ENCODE results near the gene TSHZ3. TPM values are rescaled to one million over a fixed set of nuclear protein-coding genes. Genes with fewer than 3 reads are reported as not detected.

Gene TSHZ3
- total RNA-seq, 1 experiment from 2014 or later = 3.2 TPM

DNA sequence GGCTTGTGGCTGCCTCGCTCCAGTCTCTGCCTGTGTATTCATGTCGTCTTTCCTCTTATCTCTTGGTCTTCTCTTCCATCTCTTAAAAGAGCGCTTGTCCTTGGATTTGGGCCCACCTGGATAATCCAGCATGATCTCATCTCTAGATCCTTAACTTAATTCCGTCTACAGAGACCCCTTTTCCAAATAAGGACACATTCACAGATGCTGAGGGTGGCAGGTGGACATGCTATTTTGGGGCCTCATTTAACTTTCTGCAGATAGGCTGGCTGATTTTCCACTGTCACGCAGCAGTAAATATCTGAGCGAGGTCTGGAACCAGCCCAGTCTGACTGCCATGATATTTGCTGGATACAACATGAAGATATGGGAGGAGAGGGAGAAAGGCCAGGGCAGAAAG, 41.5 kb upstream of the TSHZ3 start:
- 0 out of 5 replicates have a peak, but pooled peaks cover 0 to 2% of the 10 kb centered on the region in 2 experiments for H3K9me3 Mint-ChIP-seq
- Histone ChIP-seq H3K79me2 (ENCODE audit: insufficient read depth, low read length) (no peaks in the 10 kb centered on the region), H3K4me1 (ENCODE audit: insufficient read depth, low read length) (peaks cover 2% of the 10 kb centered on the region; the same call in 1 of the 2 replicates), H2BK15ac (ENCODE audit: low read depth, low read length) (no peak overlapping the region), H4K8ac (replicated peaks; ENCODE audit: insufficient read length, low read depth, low read length) (no peak overlapping the region), H4K5ac (ENCODE audit: insufficient read length, low read depth, low read length) (no peak overlapping the region), H3K23me2 (ENCODE audit: insufficient read length, low read depth, low read length, poor library complexity, severe bottlenecking) (no peaks in the 10 kb centered on the region), H2BK5ac (ENCODE audit: insufficient read length, low read length) (no peak overlapping the region), H3T11ph (ENCODE audit: low read length) (no peak overlapping the region), H2BK12ac (ENCODE audit: insufficient read length, low read depth, low read length) (no peak overlapping the region), H3K4me2 (ENCODE audit: insufficient read depth, insufficient read length, low read length) (no peak overlapping the region), H3K27ac (ENCODE audit: insufficient read length, low read depth, low read length) (no peak overlapping the region), H2AFZ (ENCODE audit: low read length) (no peak overlapping the region), H4K91ac (ENCODE audit: insufficient read length, low read depth, low read length) (no peak overlapping the region), H3K56ac (ENCODE audit: insufficient read length, low read depth, low read length) (no peak overlapping the region), H3K23ac (ENCODE audit: insufficient read length, low read depth, low read length) (no peak overlapping the region), H3K27me3 (ENCODE audit: insufficient read depth, low read length) (no peaks in the 10 kb centered on the region), H3K9ac (ENCODE audit: extremely low read depth, insufficient read length, low read length) (no peak overlapping the region), H3K79me1 (ENCODE audit: insufficient read depth, low read depth, low read length, poor library complexity, severe bottlenecking) (no peaks in the 10 kb centered on the region), H3K4ac (ENCODE audit: low read depth, low read length) (no peak overlapping the region), H2BK20ac (ENCODE audit: low read depth, low read length, poor library complexity, severe bottlenecking) (no peak overlapping the region), H3K9me3 (ENCODE audit: control insufficient read depth, low read depth, low read length) (no peaks in the 10 kb centered on the region), H3K18ac (ENCODE audit: insufficient read length, low read depth, low read length) (no peak overlapping the region), H3K14ac (ENCODE audit: insufficient read depth, low read length) (no peak overlapping the region), H4K20me1 (ENCODE audit: control insufficient read depth, insufficient read depth, insufficient read length) (no peaks in the 10 kb centered on the region), H2AK5ac (ENCODE audit: insufficient read length, low read length) (no peak overlapping the region), H2BK120ac (ENCODE audit: low read depth, low read length, poor library complexity, severe bottlenecking) (no peak overlapping the region)
- WGBS (ENCODE audit: extremely low coverage, insufficient read length, low lambda C conversion rate) = no CpG with 5 or more reads among the region's 6 CpGs
- H3K4me3 Mint-ChIP-seq = no peak overlapping the region
- H3K36me3 Mint-ChIP-seq (ENCODE audit: insufficient read depth in 1 of 3, low read depth in 3 of 3) = no peaks in the 10 kb centered on the region
- TF ChIP-seq, protein P1, sequence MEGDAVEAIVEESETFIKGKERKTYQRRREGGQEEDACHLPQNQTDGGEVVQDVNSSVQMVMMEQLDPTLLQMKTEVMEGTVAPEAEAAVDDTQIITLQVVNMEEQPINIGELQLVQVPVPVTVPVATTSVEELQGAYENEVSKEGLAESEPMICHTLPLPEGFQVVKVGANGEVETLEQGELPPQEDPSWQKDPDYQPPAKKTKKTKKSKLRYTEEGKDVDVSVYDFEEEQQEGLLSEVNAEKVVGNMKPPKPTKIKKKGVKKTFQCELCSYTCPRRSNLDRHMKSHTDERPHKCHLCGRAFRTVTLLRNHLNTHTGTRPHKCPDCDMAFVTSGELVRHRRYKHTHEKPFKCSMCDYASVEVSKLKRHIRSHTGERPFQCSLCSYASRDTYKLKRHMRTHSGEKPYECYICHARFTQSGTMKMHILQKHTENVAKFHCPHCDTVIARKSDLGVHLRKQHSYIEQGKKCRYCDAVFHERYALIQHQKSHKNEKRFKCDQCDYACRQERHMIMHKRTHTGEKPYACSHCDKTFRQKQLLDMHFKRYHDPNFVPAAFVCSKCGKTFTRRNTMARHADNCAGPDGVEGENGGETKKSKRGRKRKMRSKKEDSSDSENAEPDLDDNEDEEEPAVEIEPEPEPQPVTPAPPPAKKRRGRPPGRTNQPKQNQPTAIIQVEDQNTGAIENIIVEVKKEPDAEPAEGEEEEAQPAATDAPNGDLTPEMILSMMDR (conservative IDR thresholded peaks at IDR 0.05) = no peak
- no peak for DNase-seq
- H3K27me3 Mint-ChIP-seq (ENCODE audit: low read depth) = no peaks in the 10 kb centered on the region
- H3K27ac Mint-ChIP-seq = no peak overlapping the region
- peaks cover 17 to 22% of the 10 kb centered on the region in 2 experiments for H3K4me1 Mint-ChIP-seq
